Measurements from ENCODE around the gene SULT1A2. TPM values are rescaled to one million over a fixed set of nuclear protein-coding genes. Genes with fewer than 3 reads are reported as not detected.
"Not testable (repeated sequence)": the region's sequence is repeated elsewhere in the genome, so short reads cannot be mapped to it uniquely, and the experiment has no call there.

The SULT1A2 gene
- total RNA-seq, 2 donors from 2014 or later = 0.61 TPM; not detected in 1

- Mint-ChIP-seq H3K36me3 (no peaks in the 10 kb centered on the region), H3K27ac (no peak overlapping the region), H3K27me3 (no peaks in the 10 kb centered on the region), H3K4me3 (no peak overlapping the region), H3K4me1 (ENCODE audit: low read depth in 2 of 2) (peaks cover 0 to 4% of the 10 kb centered on the region in 2 donors), H3K9me3 (no peaks in the 10 kb centered on the region)
- no peak for ATAC-seq
- DNase-seq (ENCODE audit: low spot score) = no peak
Measured at GRCh38 chr16:28548306-28548802, 48.5 kb downstream of the SULT1A2 start.

DNA sequence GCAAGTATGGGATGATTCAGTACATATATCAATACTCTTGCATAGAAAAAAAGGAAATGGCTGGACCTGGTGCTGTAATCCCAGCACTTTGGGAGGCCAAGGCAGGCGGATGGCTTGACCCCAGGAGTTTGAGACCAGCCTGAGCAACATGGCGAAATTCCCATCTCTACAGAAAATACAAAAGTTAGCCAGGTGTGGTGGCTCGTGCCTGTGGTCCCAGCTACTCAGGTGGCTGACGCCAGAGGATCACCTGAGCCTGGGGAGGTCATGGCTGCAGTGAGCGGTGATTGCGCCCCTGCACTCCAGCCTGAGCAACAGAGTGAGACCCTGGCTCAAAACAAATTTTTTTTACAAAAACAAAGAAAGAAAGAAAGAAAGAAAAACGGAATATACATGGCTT, 50.2 kb downstream of the SULT1A2 start:
- H3K36me3 Mint-ChIP-seq = no peaks in the 10 kb centered on the region
- no peaks in the 10 kb centered on the region for H3K9me3 Mint-ChIP-seq
- peaks cover 4 to 5% of the 10 kb centered on the region in 2 donors for H3K4me1 Mint-ChIP-seq (ENCODE audit: low read depth in 2 of 2)
- no peak overlapping the region for H3K4me3 Mint-ChIP-seq
- H3K27ac Mint-ChIP-seq = no peak overlapping the region
- ATAC-seq = no peak
- DNase-seq (ENCODE audit: low spot score) = no peak
- H3K27me3 Mint-ChIP-seq = peaks cover 0 to 3% of the 10 kb centered on the region in 2 donors

DNA sequence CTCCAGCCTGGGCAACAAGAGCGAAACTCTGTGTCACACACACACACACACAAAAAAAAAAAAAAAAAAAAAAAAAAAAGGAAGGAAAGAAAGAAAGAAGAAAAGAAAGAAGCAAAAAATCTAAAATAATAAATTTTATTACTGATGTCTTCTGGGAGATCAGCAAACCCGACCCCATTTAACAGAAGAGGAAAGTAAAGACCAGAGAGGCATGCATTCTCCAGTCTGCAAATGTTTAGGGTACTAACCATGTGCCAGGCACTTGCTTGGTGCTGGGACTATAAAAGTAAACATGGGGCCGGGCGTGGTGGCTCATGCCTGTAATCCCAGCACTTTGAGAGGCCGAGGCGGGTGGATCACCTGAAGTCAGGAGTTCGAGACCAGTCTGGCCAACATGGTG, 50.9 kb downstream of the SULT1A2 start:
- H3K36me3 Mint-ChIP-seq, H3K27me3 Mint-ChIP-seq: not testable (repeated sequence)

DNA sequence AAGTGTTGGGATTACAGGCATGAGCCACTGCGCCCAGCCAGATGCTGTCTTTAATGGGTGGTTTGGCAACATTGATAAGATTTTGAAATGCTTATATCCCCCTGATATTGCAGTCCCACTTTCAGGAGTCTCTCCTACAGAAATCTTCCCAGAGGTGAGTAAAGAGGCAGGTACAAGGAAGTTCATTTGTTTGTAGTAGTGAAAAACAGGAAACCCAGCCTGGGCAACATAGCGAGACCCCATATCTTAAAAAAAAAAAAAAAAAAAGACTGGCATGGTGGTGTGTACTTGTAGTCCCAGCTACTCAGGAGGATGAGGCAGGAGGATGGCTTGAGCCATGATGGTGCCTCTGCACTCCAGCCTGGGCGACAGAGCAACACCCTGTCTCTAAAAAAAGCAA, 51.9 kb downstream of the SULT1A2 start:
- H3K27me3 Mint-ChIP-seq = peaks cover 0 to 3% of the 10 kb centered on the region in 2 donors
- no peaks in the 10 kb centered on the region for H3K9me3 Mint-ChIP-seq
- no peak for DNase-seq (ENCODE audit: low spot score)
- H3K4me1 Mint-ChIP-seq (ENCODE audit: low read depth in 2 of 2) = peaks cover 4 to 5% of the 10 kb centered on the region in 2 donors
- no peak for ATAC-seq
- H3K36me3 Mint-ChIP-seq = no peaks in the 10 kb centered on the region
- no peak overlapping the region for H3K27ac Mint-ChIP-seq
- no peak overlapping the region for H3K4me3 Mint-ChIP-seq

More for the DNA sequence above, 50.9 kb downstream of the SULT1A2 start:
- ATAC-seq; H3K4me1 Mint-ChIP-seq (ENCODE audit: low read depth in 2 of 2); H3K9me3 Mint-ChIP-seq; H3K4me3 Mint-ChIP-seq; H3K27ac Mint-ChIP-seq; DNase-seq (ENCODE audit: low spot score): not testable (repeated sequence)

GRCh38 chr16:28543072-28543471, 53.8 kb downstream of the SULT1A2 start:
- H3K4me3 Mint-ChIP-seq = no peak overlapping the region
- H3K27ac Mint-ChIP-seq = no peak overlapping the region
- peaks cover 0 to 5% of the 10 kb centered on the region in 2 donors for H3K4me1 Mint-ChIP-seq (ENCODE audit: low read depth in 2 of 2)
- no peaks in the 10 kb centered on the region for H3K36me3 Mint-ChIP-seq
- no peak for ATAC-seq
- peaks cover 0 to 3% of the 10 kb centered on the region in 2 donors for H3K27me3 Mint-ChIP-seq
- no peaks in the 10 kb centered on the region for H3K9me3 Mint-ChIP-seq
- DNase-seq (ENCODE audit: low spot score) = no peak

DNA sequence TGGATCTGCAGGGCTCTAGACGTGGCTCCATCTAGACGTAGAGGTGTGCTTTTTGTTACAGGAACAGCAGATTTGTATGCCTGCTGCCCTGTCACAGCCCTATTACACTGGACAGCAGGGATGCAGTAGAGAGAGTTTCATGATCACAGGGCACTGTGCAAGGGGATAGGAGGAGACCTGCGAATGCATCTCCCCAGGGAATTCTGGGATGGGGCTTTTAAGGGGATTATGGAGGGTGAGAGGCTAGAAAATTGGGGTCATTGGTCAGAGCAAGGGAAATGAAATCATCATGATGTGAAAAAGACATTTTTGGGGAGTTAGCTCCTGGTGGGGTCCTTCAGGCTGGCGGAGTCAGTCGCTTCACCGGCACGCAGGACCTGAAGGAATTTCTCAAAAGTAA, 54.2 kb downstream of the SULT1A2 start:
- H3K27me3 Mint-ChIP-seq = peaks cover 0 to 3% of the 10 kb centered on the region in 2 donors
- H3K27ac Mint-ChIP-seq = no peak overlapping the region
- peaks cover 0 to 5% of the 10 kb centered on the region in 2 donors for H3K4me1 Mint-ChIP-seq (ENCODE audit: low read depth in 2 of 2)
- no peak overlapping the region for H3K4me3 Mint-ChIP-seq
- no peaks in the 10 kb centered on the region for H3K9me3 Mint-ChIP-seq
- ATAC-seq (no peak), DNase-seq (ENCODE audit: low spot score) (no peak)
- no peaks in the 10 kb centered on the region for H3K36me3 Mint-ChIP-seq

Other genes starting within 250 kb of the SULT1A2 start
- 10 to 100 TPM in 1 of 2 donors, not detected in 1; 13.8 TPM for gene NPIPB6, start 233.5 kb downstream of the SULT1A2 start, total RNA-seq
- gene EIF3CL, start 193.2 kb downstream of the SULT1A2 start, total RNA-seq = 100 to 1,000 TPM in 1 of 2 donors, 10 to 100 TPM in 1; 81.0 to 119 TPM
- under 1 TPM; 0.31 to 0.47 TPM for gene NPIPB7, start 124.7 kb downstream of the SULT1A2 start, total RNA-seq
- gene CLN3, start 105.0 kb downstream of the SULT1A2 start, total RNA-seq = 10 to 100 TPM; 38.1 to 49.1 TPM
- gene APOBR, start 102.4 kb downstream of the SULT1A2 start, total RNA-seq = 10 to 100 TPM; 12.5 to 20.4 TPM
- 1 to 10 TPM in 1 of 2 donors, under 1 TPM in 1; 0.70 to 4.4 TPM for gene IL27, start 90.2 kb downstream of the SULT1A2 start, total RNA-seq
- not detected for gene NUPR1, start 58.1 kb downstream of the SULT1A2 start, total RNA-seq
- 10 to 100 TPM; 24.0 to 35.8 TPM for gene SGF29, start 43.1 kb downstream of the SULT1A2 start, total RNA-seq
- 1 to 10 TPM; 4.4 to 7.8 TPM for gene SULT1A1, start 13.0 kb upstream of the SULT1A2 start, total RNA-seq
- gene NPIPB8, start 41.0 kb upstream of the SULT1A2 start, total RNA-seq = under 1 TPM in 1 of 2 donors, not detected in 1; 0.31 TPM
- 100 to 1,000 TPM; 475 to 520 TPM for gene EIF3C, start 114.4 kb upstream of the SULT1A2 start, total RNA-seq
- 1 to 10 TPM; 4.9 to 7.8 TPM for gene NPIPB9, start 154.7 kb upstream of the SULT1A2 start, total RNA-seq
- gene ATXN2L, start 225.9 kb upstream of the SULT1A2 start, total RNA-seq = 100 to 1,000 TPM; 263 to 336 TPM
- gene TUFM, start 249.3 kb upstream of the SULT1A2 start, total RNA-seq = 100 to 1,000 TPM; 183 to 358 TPM

Data from natural killer cell treated with Interleukin-12 subunit alpha and Interleukin-12 subunit beta and Interleukin-15 and Interleukin-18, amount 100 ng/mL, for 72 hours (primary cell).